ENCODE measurements around the gene SLC6A8. TPM values are rescaled to one million over a fixed set of nuclear protein-coding genes. Genes with fewer than 3 reads are reported as not detected.

The SLC6A8 gene
- polyA plus RNA-seq, 6 donors from 2014 or later, result 0.06 to 0.78 (median 0.23) TPM; not detected in 3

GRCh38 chrX:153644356-153645125 is 43.2 kb upstream of the SLC6A8 start:
- peak in 1 of 2 donors; percentile 11 for ATAC-seq (ENCODE audit: low read depth in 2 of 2)
- Mint-ChIP-seq H3K4me1 (peaks cover 14 to 25% (median 20%) of the 10 kb centered on the region in 3 donors), H3K36me3 (no peaks in the 10 kb centered on the region), H3K27me3 (peaks cover 13 to 39% (median 36%) of the 10 kb centered on the region in 3 donors), H3K4me3 (peak overlapping the region in 4 of 8 donors; percentile 23 to 52 (median 38)), H3K27ac (no peak overlapping the region), H3K9me3 (peaks cover 0 to 1% (median 0%) of the 10 kb centered on the region in 7 donors)
- DNase-seq, result no peak

GRCh38 chrX:153645151-153645550 is 42.6 kb upstream of the SLC6A8 start:
- H3K4me1 Mint-ChIP-seq, result peaks cover 14 to 25% (median 20%) of the 10 kb centered on the region in 3 donors
- peak overlapping the region in 2 of 8 donors; percentile 49 to 54 for H3K4me3 Mint-ChIP-seq
- H3K27me3 Mint-ChIP-seq, result peaks cover 13 to 39% (median 36%) of the 10 kb centered on the region in 3 donors
- H3K9me3 Mint-ChIP-seq, result peaks cover 0 to 1% (median 0%) of the 10 kb centered on the region in 7 donors
- ATAC-seq (ENCODE audit: low read depth in 2 of 2) (no peak), DNase-seq (no peak)
- no peak overlapping the region for H3K27ac Mint-ChIP-seq
- H3K36me3 Mint-ChIP-seq, result no peaks in the 10 kb centered on the region

- Mint-ChIP-seq H3K9me3 (peaks cover 0 to 1% (median 0%) of the 10 kb centered on the region in 7 donors), H3K4me3 (peak overlapping the region in 4 of 8 donors; percentile 8 to 54 (median 38)), H3K27me3 (peaks cover 13 to 36% (median 34%) of the 10 kb centered on the region in 3 donors), H3K4me1 (peaks cover 14 to 25% (median 20%) of the 10 kb centered on the region in 3 donors), H3K36me3 (no peaks in the 10 kb centered on the region), H3K27ac (peak overlapping the region in 2 of 6 donors; percentile 26 to 71)
- ATAC-seq (ENCODE audit: low read depth in 2 of 2), result no peak
- no peak for DNase-seq
Measured at GRCh38 chrX:153645921-153646488, 41.7 kb upstream of the SLC6A8 start.

- Mint-ChIP-seq H3K27me3 (peaks cover 9 to 28% (median 27%) of the 10 kb centered on the region in 3 donors), H3K36me3 (no peaks in the 10 kb centered on the region), H3K9me3 (peaks cover 0 to 5% (median 0%) of the 10 kb centered on the region in 7 donors), H3K4me1 (peaks cover 7 to 18% (median 16%) of the 10 kb centered on the region in 3 donors), H3K4me3 (peak within 1 kb of the TSS in 7 of 8 donors; percentile 52 to 80 (median 70)), H3K27ac (peak within 1 kb of the TSS in 2 of 6 donors; percentile 26 to 71)
- no peak for DNase-seq
- peak; percentile 19 to 32 for ATAC-seq (ENCODE audit: low read depth in 2 of 2)
Measured at GRCh38 chrX:153646620-153647373, 40.9 kb upstream of the SLC6A8 start, which contains the start of gene DUSP9. Gene DUSP9 (plus strand): TSS chrX:153647203. CDS start chrX:153647954, 751 bp downstream.

DNA sequence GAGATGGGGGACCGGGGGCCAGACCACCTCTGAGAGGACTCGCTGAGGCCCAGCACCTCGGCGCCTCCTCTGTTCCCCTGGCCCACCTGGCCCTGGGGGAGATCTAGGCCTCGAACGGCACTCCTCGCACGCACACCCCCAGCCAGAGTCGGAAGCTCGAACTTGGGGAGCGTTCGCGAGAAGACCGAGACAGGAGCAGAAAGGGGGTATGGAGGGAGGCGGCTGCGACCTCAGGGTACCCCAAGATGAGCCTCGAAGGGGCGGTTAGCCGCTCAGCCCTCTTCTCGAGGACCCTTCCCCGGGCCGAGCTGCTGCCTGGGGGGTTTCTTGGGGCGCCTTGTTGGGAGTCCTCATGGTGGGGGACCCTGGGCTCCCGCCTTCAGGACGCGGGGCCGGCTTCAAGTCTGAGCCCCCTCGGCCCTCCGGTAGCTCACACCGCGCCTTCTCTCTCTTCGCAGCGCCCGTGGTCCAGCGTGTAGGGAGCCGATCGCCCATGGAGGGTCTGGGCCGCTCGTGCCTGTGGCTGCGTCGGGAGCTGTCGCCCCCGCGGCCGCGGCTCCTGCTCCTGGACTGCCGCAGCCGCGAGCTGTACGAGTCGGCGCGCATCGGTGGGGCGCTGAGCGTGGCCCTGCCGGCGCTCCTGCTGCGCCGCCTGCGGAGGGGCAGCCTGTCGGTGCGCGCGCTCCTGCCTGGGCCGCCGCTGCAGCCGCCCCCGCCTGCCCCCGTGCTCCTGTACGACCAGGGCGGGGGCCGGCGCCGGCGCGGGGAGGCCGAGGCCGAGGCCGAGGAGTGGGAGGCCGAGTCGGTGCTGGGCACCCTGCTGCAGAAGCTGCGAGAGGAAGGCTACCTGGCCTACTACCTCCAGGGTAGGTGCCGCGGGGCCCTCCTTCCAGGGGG is 40.0 kb upstream of the SLC6A8 start:
- Mint-ChIP-seq H3K4me3 (peak overlapping the region in 7 of 8 donors; percentile 52 to 80 (median 70)), H3K36me3 (no peaks in the 10 kb centered on the region), H3K27me3 (peaks cover 9 to 24% (median 23%) of the 10 kb centered on the region in 3 donors), H3K4me1 (peaks cover 6 to 15% (median 13%) of the 10 kb centered on the region in 3 donors), H3K27ac (no peak overlapping the region), H3K9me3 (peaks cover 0 to 6% (median 0%) of the 10 kb centered on the region in 7 donors)
- DNase-seq (no peak), ATAC-seq (ENCODE audit: low read depth in 2 of 2) (peak in 1 of 2 donors; percentile 25)

GRCh38 chrX:153648358-153649177 is 39.2 kb upstream of the SLC6A8 start:
- Mint-ChIP-seq H3K4me3 (peak overlapping the region in 3 of 8 donors; percentile 12 to 36 (median 15)), H3K4me1 (peaks cover 2 to 7% (median 5%) of the 10 kb centered on the region in 3 donors), H3K36me3 (no peaks in the 10 kb centered on the region), H3K27me3 (peaks cover 9 to 15% (median 15%) of the 10 kb centered on the region in 3 donors), H3K9me3 (peaks cover 0 to 9% (median 3%) of the 10 kb centered on the region in 7 donors), H3K27ac (no peak overlapping the region)
- ATAC-seq (ENCODE audit: low read depth in 2 of 2) (no peak), DNase-seq (no peak)

DNA sequence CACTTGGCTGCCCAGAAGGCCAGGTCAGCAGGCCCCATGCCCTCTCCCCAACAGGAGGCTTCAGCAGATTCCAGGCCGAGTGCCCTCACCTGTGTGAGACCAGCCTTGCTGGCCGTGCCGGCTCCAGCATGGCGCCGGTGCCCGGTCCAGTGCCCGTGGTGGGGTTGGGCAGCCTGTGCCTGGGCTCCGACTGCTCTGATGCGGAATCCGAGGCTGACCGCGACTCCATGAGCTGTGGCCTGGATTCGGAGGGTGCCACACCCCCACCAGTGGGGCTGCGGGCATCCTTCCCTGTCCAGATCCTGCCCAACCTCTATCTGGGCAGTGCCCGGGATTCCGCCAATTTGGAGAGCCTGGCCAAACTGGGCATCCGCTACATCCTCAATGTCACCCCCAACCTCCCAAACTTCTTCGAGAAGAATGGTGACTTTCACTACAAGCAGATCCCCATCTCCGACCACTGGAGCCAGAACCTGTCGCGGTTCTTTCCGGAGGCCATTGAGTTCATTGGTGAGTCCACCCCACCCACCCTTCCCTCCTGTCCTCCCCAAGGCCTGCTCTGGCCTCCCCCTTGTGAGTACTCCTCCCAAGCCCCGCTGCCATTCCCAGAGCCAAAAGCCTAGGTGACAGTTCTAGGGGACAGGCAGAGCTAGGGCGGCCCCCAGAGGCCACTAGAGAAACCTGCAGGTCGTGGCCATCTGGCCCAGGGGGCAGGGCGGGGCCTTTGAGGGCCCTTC is 38.4 kb upstream of the SLC6A8 start:
- peaks cover 2 to 6% (median 5%) of the 10 kb centered on the region in 3 donors for H3K4me1 Mint-ChIP-seq
- peaks cover 0 to 13% (median 7%) of the 10 kb centered on the region in 7 donors for H3K9me3 Mint-ChIP-seq
- no peaks in the 10 kb centered on the region for H3K36me3 Mint-ChIP-seq
- no peak for DNase-seq
- H3K27ac Mint-ChIP-seq, result no peak overlapping the region
- peak; percentile 60 to 63 for ATAC-seq (ENCODE audit: low read depth in 2 of 2)
- no peak overlapping the region for H3K4me3 Mint-ChIP-seq
- H3K27me3 Mint-ChIP-seq, result peaks cover 9 to 15% (median 14%) of the 10 kb centered on the region in 3 donors

DNA sequence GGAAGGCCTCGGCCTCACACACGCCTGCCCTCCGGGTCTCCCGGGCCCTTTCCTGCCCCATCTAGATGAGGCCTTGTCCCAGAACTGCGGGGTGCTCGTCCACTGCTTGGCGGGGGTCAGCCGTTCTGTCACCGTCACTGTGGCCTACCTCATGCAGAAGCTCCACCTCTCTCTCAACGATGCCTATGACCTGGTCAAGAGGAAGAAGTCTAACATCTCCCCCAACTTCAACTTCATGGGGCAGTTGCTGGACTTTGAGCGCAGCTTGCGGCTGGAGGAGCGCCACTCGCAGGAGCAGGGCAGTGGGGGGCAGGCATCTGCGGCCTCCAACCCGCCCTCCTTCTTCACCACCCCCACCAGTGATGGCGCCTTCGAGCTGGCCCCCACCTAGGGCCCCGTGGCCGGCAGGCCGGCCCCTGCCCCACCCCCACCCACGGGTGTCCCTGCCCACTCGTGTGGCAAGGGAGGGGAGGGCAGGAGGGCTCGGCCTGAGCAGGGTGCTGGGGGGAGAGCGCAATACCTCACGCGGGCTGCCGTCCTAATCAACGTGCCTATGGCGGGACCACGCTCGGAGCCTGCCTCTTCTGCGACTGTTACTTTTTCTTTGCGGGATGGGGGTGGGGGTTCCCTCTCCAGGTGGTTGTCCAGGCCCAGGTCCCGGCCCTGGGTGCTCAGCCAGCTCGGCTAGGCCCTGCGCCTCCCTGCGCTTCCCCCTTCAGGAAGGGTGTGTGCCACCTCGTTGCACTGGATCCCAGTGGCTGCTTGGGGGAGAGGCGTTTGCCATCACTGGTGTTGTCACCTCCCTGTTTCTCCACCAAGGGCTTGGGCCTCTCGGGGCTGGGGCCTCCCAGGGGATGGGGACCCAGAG is 37.6 kb upstream of the SLC6A8 start:
- Mint-ChIP-seq H3K4me3 (no peak overlapping the region), H3K4me1 (peaks cover 2 to 6% (median 5%) of the 10 kb centered on the region in 3 donors), H3K36me3 (no peaks in the 10 kb centered on the region), H3K27ac (no peak overlapping the region), H3K9me3 (peaks cover 0 to 19% (median 9%) of the 10 kb centered on the region in 7 donors), H3K27me3 (peaks cover 8 to 10% (median 9%) of the 10 kb centered on the region in 3 donors)
- no peak for ATAC-seq (ENCODE audit: low read depth in 2 of 2)
- no peak for DNase-seq

DNA sequence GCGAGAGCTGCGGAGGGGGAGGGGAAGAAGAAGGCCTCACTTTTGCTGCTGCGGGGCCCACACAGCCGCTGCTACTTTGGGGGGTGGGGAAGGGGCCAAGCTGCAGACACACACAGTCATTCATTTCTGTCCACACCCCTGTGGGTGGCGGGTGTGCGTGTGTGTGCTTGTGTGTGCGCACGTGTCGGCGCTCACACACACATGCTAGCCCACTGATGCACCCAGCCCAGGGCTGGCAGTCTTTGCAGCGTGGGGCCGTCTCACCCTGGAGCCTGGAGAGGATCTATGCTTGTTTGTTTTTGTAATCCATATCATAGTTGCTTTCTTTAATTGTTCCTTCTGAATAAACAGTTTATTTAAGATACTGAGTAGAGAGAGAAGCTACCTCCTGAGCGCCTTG is 36.8 kb upstream of the SLC6A8 start:
- ATAC-seq (ENCODE audit: low read depth in 2 of 2), result no peak

DNA sequence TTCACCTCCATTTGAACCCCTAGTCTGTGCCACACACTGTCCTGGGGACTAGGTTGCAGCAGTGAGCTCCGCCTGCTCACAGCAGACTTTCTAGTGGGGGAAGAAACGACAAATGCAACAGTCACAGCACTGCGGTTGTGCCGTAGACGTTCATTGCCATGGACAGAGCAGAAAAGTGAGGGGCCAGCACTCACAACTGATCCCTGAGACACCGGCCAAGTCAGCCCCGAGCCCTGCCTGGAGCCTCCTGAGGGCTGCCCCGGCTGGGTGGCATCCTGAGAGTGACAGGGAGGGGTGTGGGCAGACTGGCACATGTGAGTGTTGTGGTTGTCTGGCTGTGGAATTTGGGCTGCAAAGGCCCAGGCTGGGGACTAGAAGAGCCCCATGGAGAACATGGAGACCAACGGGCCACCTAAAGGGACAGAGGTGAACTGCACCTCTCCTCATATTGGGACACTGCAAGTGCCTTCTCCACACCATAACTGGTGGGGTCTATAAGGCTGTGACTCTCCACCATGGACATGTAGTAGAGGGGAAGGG is 36.1 kb upstream of the SLC6A8 start:
- Mint-ChIP-seq H3K27me3 (peaks cover 0 to under 1% (median 0%) of the 10 kb centered on the region in 3 donors), H3K36me3 (no peaks in the 10 kb centered on the region), H3K9me3 (peaks cover 0 to 20% (median 9%) of the 10 kb centered on the region in 7 donors), H3K27ac (no peak overlapping the region), H3K4me1 (no peaks in the 10 kb centered on the region), H3K4me3 (peak overlapping the region in 1 of 8 donors; percentile 54)
- ATAC-seq (ENCODE audit: low read depth in 2 of 2), result peak in 1 of 2 donors; percentile 27
- DNase-seq, result no peak

More for the DNA sequence above, 36.8 kb upstream of the SLC6A8 start:
- Mint-ChIP-seq H3K9me3 (peaks cover 0 to 20% (median 9%) of the 10 kb centered on the region in 7 donors), H3K36me3 (no peaks in the 10 kb centered on the region), H3K27me3 (peaks cover 3 to 5% (median 5%) of the 10 kb centered on the region in 3 donors), H3K4me1 (peaks cover 2 to 6% (median 5%) of the 10 kb centered on the region in 3 donors), H3K27ac (no peak overlapping the region), H3K4me3 (no peak overlapping the region)
- no peak for DNase-seq
